GM12873 (cell line): ENCODE results near the gene RNF141.

Experiments used
- TF ChIP-seq, protein P1 (sequence below): IDR thresholded peaks from 2 replicates; pipeline ENCODE4 v1.5.1; 2012; ENCODE audit warnings: low read depth, mild to moderate bottlenecking, moderate library complexity, low read length, control low read depth; ENCODE audit not compliant: insufficient read depth; ENCODE audit errors: missing control alignments

Gene RNF141

DNA sequence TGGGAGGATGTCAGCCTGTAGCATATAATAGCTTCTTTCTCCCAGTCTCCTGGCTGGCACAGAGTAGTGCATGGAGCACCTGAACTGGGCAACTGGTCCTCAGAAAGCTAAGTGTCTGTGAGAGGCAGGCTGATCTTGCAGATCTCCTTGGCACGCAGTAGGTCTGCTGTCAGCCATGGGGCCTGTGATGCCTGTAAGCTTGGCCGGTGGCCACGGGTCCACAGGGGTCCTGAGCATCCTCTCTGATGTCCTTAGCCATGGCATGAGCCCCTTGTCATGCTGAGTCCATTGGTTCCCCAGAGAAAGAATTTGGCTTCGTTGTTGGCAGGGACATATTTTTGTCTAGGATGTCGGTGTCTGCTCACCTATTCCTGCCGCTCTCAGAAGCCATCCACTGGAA, 61.0 kb downstream of the RNF141 start:
- TF ChIP-seq, protein P1, sequence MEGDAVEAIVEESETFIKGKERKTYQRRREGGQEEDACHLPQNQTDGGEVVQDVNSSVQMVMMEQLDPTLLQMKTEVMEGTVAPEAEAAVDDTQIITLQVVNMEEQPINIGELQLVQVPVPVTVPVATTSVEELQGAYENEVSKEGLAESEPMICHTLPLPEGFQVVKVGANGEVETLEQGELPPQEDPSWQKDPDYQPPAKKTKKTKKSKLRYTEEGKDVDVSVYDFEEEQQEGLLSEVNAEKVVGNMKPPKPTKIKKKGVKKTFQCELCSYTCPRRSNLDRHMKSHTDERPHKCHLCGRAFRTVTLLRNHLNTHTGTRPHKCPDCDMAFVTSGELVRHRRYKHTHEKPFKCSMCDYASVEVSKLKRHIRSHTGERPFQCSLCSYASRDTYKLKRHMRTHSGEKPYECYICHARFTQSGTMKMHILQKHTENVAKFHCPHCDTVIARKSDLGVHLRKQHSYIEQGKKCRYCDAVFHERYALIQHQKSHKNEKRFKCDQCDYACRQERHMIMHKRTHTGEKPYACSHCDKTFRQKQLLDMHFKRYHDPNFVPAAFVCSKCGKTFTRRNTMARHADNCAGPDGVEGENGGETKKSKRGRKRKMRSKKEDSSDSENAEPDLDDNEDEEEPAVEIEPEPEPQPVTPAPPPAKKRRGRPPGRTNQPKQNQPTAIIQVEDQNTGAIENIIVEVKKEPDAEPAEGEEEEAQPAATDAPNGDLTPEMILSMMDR, result no peak

DNA sequence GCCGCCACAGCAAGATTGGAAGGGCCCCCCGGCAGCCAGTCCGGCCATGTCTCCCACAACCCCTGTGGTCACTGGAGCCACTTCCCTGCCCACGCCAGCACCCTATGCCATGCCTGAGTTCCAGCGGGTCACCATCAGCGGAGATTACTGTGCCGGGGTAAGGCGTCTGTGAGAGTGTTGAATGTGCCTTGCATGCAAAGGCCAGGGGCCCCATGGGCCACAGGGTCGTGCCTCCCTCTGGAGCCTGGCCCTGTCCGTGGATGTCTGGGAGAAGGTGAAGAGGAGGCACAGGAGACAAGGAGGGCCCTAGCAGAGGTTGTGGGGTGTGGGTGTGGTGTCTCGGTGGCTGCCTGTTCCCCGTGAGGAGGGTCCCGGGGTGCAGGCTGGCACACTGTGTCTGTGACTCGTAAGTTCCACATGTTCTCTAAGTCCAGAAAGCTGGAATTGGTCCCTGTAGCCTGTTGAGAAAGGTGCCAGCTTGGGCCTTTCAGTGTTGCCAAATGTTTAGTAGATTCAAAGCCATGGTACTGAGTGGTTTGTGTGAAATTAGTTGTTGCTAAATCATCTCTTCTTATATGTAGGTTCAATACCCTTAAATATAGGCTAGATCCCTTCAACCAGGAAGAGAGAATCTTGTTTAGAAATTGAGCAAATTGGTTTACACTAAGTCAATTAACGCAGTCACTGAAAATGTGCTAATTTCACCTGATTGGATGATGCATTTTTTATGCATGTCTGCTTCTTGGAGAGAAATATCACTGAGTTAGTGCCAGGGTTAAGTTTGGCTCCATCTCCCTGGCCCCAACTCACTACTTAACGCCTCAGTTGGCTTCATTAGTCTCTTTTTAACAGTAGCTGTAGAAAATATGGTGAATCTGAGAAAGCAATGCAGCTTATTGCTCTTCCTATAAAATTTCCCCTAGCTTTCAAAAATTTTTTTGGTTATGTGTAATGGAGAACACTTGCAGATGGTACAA, 62.1 kb downstream of the RNF141 start:
- TF ChIP-seq, protein P1, result no peak

DNA sequence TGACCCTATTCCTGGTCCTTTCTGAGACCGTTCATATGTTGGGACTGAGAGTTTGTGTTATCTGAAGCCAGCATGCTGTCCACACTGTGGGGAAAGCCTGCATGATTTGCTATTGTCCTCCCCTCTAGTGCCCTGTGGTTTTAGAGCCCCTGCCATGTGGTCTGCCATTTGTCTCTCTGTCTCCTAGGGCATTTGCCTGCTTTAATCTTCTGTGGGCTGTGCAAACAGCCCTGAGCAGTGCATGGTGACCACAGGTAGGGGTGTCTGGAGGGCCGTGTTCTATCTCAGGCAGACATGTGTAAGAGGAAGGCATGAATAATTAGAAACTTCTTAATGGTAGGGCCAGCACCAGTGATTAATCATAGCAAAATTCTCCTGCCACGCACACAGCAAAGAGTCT, 62.9 kb downstream of the RNF141 start:
- TF ChIP-seq, protein P1, result no peak

DNA sequence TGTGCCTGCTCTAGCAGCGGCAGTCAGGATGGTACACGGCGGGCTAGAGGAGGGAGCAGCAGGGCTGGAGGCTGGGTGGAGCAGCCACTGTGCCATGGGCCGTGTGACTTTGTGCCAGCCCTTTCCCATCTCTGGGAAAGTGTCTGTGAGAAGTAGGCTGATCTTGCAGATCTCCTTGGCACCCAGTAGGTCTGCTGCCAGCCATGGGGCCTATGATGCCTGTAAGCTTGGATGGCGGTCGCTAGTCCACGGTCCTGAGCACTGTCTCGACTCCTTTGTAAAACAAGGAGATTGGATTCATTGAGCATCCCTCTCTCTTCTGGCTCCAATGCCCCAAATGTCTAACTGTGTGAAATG, 63.3 kb downstream of the RNF141 start:
- TF ChIP-seq, protein P1, result no peak

DNA sequence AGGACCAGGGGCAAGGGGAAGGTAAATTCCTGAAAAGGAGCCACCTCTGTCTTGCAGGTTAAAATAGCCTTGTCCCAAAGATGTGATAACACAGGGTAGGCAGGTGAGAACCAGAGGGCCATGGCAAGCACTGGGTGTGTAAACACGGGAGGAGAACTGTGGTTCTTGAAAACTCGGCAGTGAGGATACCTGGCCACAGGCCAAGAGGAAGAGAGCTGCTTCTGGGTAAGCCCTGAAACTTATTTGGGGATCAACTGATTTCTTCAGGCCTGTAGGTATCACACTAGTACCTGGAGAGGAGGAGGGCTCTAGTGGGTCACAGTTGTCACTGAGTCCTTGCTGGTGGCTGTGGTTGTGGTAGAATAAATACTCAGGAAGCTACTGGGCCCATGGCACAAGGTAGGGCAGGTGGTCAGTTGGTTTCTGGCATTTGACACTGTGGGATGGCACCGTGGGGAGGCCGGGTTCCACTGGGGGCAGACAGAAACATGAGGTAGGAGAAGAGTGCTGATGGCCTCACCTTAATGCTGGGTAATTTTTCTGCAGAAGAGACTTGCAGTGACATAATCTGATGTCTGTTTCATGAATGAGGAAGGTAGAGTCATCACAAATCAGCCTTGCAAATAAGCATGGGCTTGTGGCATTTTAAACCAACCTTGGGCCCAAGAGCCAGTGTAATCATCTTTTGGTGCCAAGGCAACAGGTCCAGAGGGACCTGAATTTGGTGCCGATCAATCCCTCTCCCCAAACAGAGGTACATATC, 63.9 kb downstream of the RNF141 start:
- TF ChIP-seq, protein P1, result no peak

DNA sequence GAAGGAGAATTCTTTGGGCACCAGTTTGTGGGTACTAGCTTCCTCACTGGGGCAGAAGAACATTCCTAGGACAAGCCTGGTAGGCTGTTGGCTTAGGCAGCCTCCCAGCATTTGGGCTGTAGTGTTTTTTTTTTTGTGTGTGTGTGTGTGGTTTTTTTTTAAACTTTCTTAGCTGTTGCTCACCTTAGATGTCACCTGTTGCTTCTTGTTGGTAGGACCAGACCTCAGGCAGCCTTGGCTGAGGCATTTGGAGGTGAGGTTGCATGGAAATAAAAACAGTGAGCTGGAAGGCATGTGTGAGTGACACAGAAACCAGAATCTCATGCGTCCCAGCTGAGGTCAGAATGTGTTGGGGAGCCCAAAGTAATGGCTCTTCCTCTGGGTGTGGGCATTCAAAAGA, 64.6 kb downstream of the RNF141 start:
- TF ChIP-seq, protein P1, result no peak

DNA sequence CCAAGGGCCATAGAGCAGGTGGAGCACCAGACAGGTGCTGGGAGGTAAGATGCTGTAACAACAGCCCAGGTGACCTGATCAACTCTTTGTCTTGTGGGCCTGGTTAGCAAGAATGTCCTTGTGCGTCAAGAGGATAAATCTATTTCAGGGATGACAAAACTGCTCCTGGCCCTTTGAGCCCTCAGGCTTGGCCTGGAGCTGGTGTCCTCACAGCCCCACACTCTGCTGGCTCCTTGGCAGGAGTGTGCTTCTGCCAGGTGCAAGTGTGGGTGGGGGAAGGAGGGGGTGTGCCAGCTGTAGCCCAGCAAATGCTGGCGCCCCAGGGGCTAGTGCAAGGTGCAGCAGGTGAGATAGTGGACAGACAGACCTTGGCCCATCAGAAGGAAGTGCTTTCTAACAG, 66.4 kb downstream of the RNF141 start:
- TF ChIP-seq, protein P1, result no peak
